Progenitor cell of endocrine pancreas (in vitro differentiated cells): Measurements from ENCODE around the gene SCAANT1. TPM values are rescaled to one million over a fixed set of nuclear protein-coding genes. Genes with fewer than 3 reads are reported as not detected.

ENCODE experiments used
- DNase-seq: peaks from one replicate; pipeline ENCODE4 v3.0.0; 2021; ENCODE audit warnings: low spot score; ENCODE audit not compliant: unreplicated experiment
- H3K27ac Mint-ChIP-seq: 2 replicates; pipeline ENCODE4 v1.8.0; 2021; ENCODE audit warnings: mild to moderate bottlenecking, moderate library complexity, mixed read lengths
- H3K27me3 Mint-ChIP-seq: 2 replicates; pipeline ENCODE4 v1.8.0; 2021; ENCODE audit warnings: mixed read lengths
- H3K36me3 Mint-ChIP-seq: 2 replicates; pipeline ENCODE4 v1.8.0; 2022; ENCODE audit warnings: mixed read lengths; ENCODE audit not compliant: insufficient read depth
- H3K4me1 Mint-ChIP-seq: 2 replicates; pipeline ENCODE4 v1.8.0; 2021; ENCODE audit warnings: low read depth, mixed read lengths
- H3K4me3 Mint-ChIP-seq: 2 replicates; pipeline ENCODE4 v1.8.0; 2021; ENCODE audit warnings: low read depth, mild to moderate bottlenecking, moderate library complexity, mixed read lengths
- H3K9me3 Mint-ChIP-seq: 2 replicates; pipeline ENCODE4 v1.8.0; 2021; ENCODE audit warnings: low read depth, mixed read lengths
- CTCF ChIP-seq: fragments of 200-600 bp; sonication (generic); IDR thresholded peaks from one replicate; pipeline ENCODE4 v1.5.0; 2021; ENCODE audit warnings: antibody characterized with exemption, mild to moderate bottlenecking; ENCODE audit not compliant: unreplicated experiment
- total RNA-seq: library from RNA; stranded (reverse); gene quantifications from 2 replicates; pipeline ENCODE4 v1.2.1, GENCODE V29; 2021

SCAANT1 gene
- total RNA-seq, 1 donor from 2014 or later: not detected

- Mint-ChIP-seq H3K9me3 (no peaks in the 10 kb centered on the region), H3K4me3 (no peak overlapping the region), H3K4me1 (peaks cover 19% of the 10 kb centered on the region), H3K27ac (no peak overlapping the region), H3K27me3 (no peaks in the 10 kb centered on the region), H3K36me3 (peaks cover 3% of the 10 kb centered on the region)
- no peak for TF ChIP-seq CTCF
- DNase-seq: no peak
Measured at GRCh38 chr3:63908776-63909175, 3.4 kb downstream of the SCAANT1 start.

- peak; percentile 23 for TF ChIP-seq CTCF
- H3K36me3 Mint-ChIP-seq: peaks cover 4% of the 10 kb centered on the region
- no peaks in the 10 kb centered on the region for H3K27me3 Mint-ChIP-seq
- H3K4me1 Mint-ChIP-seq: peaks cover 14% of the 10 kb centered on the region
- H3K4me3 Mint-ChIP-seq: no peak overlapping the region
- H3K27ac Mint-ChIP-seq: peak overlapping the region; percentile 37
- no peak for DNase-seq
- H3K9me3 Mint-ChIP-seq: no peaks in the 10 kb centered on the region
Measured at GRCh38 chr3:63908081-63908736, 4.0 kb downstream of the SCAANT1 start.

DNA sequence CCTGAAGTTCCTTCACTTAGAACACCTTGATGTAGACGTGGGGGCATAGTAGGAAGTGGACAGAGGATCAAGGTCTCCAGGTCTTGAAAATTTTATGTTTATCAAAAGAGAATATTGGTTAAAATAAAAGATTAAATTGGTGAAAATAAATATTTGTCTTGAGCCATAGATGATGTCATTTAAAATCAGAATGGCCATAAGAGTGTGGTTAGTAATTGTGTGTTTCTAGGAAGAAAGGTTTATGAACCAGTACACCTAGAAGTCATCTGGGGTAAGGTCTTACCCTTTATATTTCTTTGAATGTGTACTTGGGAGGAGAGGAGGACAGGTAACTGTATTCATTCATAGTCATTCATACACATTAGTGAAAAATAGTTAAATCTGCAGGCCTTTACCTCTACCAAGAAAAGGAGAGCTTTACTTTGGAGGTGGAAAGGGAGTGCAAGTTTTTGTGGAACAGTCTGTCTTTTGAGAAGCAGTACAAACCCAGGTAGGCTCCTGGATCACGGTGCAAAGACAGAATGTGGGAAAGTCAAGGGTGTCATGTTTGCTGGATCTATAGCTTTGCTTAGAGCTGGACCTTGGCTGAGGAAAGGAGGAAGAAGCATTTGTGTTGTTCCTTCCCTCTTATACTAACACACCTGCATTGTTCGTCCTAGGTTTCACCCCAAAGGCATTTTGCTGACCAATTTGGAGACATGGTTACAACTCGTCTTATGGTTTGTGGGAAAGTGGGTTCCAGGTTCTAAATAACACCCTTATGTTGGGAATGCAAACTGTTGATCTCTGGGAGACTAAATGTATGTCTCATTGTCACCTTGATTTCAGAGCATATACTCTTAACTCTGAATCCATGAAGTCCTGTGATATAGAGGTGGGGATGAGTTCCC is 6.2 kb downstream of the SCAANT1 start:
- Mint-ChIP-seq H3K36me3 (peaks cover 10% of the 10 kb centered on the region), H3K27me3 (no peaks in the 10 kb centered on the region), H3K4me3 (no peak overlapping the region), H3K9me3 (peaks cover 4% of the 10 kb centered on the region), H3K4me1 (peaks cover 4% of the 10 kb centered on the region), H3K27ac (no peak overlapping the region)
- TF ChIP-seq CTCF: no peak
- DNase-seq: no peak

DNA sequence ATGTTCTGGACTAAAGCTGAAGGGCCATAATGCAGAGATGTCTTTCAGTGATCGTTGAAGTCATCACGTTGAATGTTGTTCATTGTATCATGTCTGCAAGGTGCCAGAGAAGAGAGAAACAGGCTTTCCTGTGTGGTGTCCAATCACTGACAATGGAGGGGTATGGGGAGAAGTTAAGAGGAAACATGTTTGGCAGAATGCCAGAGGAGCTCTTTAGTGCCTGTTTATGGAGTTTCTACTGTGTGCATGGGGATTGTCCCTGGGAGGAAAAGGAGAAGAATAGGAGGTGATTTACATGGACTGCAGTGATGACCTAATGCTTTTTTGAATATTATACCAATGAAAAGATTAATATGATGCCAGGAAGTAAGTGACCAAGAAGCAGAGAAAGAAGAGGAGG is 11.7 kb downstream of the SCAANT1 start:
- no peak for TF ChIP-seq CTCF
- Mint-ChIP-seq H3K27me3 (no peaks in the 10 kb centered on the region), H3K4me3 (no peak overlapping the region), H3K4me1 (peaks cover 2% of the 10 kb centered on the region), H3K36me3 (peaks cover 19% of the 10 kb centered on the region), H3K27ac (no peak overlapping the region), H3K9me3 (peaks cover 4% of the 10 kb centered on the region)
- DNase-seq: no peak

GRCh38 chr3:63900010-63900409 is 12.2 kb downstream of the SCAANT1 start:
- no peak for DNase-seq
- no peak for TF ChIP-seq CTCF
- no peaks in the 10 kb centered on the region for H3K27me3 Mint-ChIP-seq
- peaks cover 4% of the 10 kb centered on the region for H3K9me3 Mint-ChIP-seq
- H3K36me3 Mint-ChIP-seq: peaks cover 19% of the 10 kb centered on the region
- peaks cover 2% of the 10 kb centered on the region for H3K4me1 Mint-ChIP-seq
- no peak overlapping the region for H3K4me3 Mint-ChIP-seq
- no peak overlapping the region for H3K27ac Mint-ChIP-seq
